ENCODE results near the gene NTRK1.
A peak's percentile ranks its signal among the peaks of the same experiment; 100 is the strongest.

NTRK1 gene

GRCh38 chr1:156860628-156861423 is at the start of gene NTRK1:
TSS of gene NTRK1 (plus strand) at chr1:156860865. CDS start at chr1:156860935, 70 bp downstream.
- peak; percentile 15 for DNase-seq (ENCODE audit: low spot score)

- no peak for DNase-seq (ENCODE audit: low spot score)
Observed at GRCh38 chr1:156811168-156811567, 49.5 kb upstream of the NTRK1 start.

GRCh38 chr1:156812293-156812990 is 48.2 kb upstream of the NTRK1 start:
- no peak for DNase-seq (ENCODE audit: low spot score)

GRCh38 chr1:156813298-156813697 is 47.4 kb upstream of the NTRK1 start:
- no peak for DNase-seq (ENCODE audit: low spot score)

- peak; percentile 60 for DNase-seq (ENCODE audit: low spot score)
Observed at GRCh38 chr1:156813750-156814570, 46.7 kb upstream of the NTRK1 start.

- DNase-seq (ENCODE audit: low spot score): no peak
Observed at GRCh38 chr1:156814571-156815260, 45.9 kb upstream of the NTRK1 start.

GRCh38 chr1:156815307-156815826 is 45.3 kb upstream of the NTRK1 start:
- peak; percentile 67 for DNase-seq (ENCODE audit: low spot score)

GRCh38 chr1:156815961-156816422 is 44.7 kb upstream of the NTRK1 start:
- DNase-seq (ENCODE audit: low spot score): no peak

- peak; percentile 76 for DNase-seq (ENCODE audit: low spot score)
Observed at GRCh38 chr1:156816561-156817328, 43.9 kb upstream of the NTRK1 start, which contains the start of gene SH2D2A. TSS of gene SH2D2A (minus strand) at chr1:156816848. CDS start at chr1:156816708, 140 bp downstream.

- no peak for DNase-seq (ENCODE audit: low spot score)
Observed at GRCh38 chr1:156821801-156822200, 38.9 kb upstream of the NTRK1 start.

GRCh38 chr1:156822680-156823079 is 38.0 kb upstream of the NTRK1 start:
- DNase-seq (ENCODE audit: low spot score): no peak

GRCh38 chr1:156823210-156823790 is 37.4 kb upstream of the NTRK1 start:
- no peak for DNase-seq (ENCODE audit: low spot score)

GRCh38 chr1:156826630-156827029 is 34.0 kb upstream of the NTRK1 start:
- no peak for DNase-seq (ENCODE audit: low spot score)

- peak; percentile 79 for DNase-seq (ENCODE audit: low spot score)
Observed at GRCh38 chr1:156828400-156829124, 32.1 kb upstream of the NTRK1 start.

- DNase-seq (ENCODE audit: low spot score): no peak
Observed at GRCh38 chr1:156832434-156832833, 28.2 kb upstream of the NTRK1 start.

- no peak for DNase-seq (ENCODE audit: low spot score)
Observed at GRCh38 chr1:156833603-156834002, 27.1 kb upstream of the NTRK1 start.

- no peak for DNase-seq (ENCODE audit: low spot score)
Observed at GRCh38 chr1:156834322-156834721, 26.3 kb upstream of the NTRK1 start.

- DNase-seq (ENCODE audit: low spot score): no peak
Observed at GRCh38 chr1:156836041-156836654, 24.5 kb upstream of the NTRK1 start.

- DNase-seq (ENCODE audit: low spot score): no peak
Observed at GRCh38 chr1:156836892-156837291, 23.8 kb upstream of the NTRK1 start.

Data from kidney capillary endothelial cell (primary cell).